Caco-2 (cell line): ENCODE measurements around the gene PALLD. TPM values are rescaled to one million over a fixed set of nuclear protein-coding genes. Genes with fewer than 3 reads are reported as not detected.

ENCODE experiments used
- BruUV-seq: library from RNA; stranded (reverse); fragments of 400-500 nt; replicated peaks from 2 replicates; lab custom pipeline; 2021; lab: Mats Ljungman, UMichigan
- CTCF ChIA-PET: fragments of 300-600 bp; sonication (Branson Sonifier 250); formaldehyde crosslinking; loops from one replicate; lab custom pipeline; 2022; ENCODE audit warnings: antibody characterized with exemption; lab: Charles Lee
- POLR2A ChIA-PET: fragments of 300-600 bp; sonication (Branson Sonifier 250); formaldehyde crosslinking; loops from one replicate; lab custom pipeline; 2022; ENCODE audit warnings: antibody characterized with exemption; lab: Charles Lee
- DNase-seq, 2 experiments: peaks; one replicate each; pipeline versions ENCODE4 v3.0.0 to v3.0.0-alpha.2; 2020 to 2022
- H3K27me3 ChIP-seq: replicated peaks from 2 replicates; pipeline ENCODE4 v1.6.0; 2011; ENCODE audit warnings: low read length; ENCODE audit not compliant: control insufficient read depth, insufficient read depth
- H3K36me3 ChIP-seq: 2 replicates; pipeline ENCODE4 v1.5.1; 2011; ENCODE audit warnings: low read length; ENCODE audit not compliant: control insufficient read depth, insufficient read depth
- H3K4me1 ChIP-seq: fragments of 250-450 bp; sonication (Bioruptor Pico); 2 replicates; pipeline ENCODE4 v1.5.1; 2020; ENCODE audit warnings: mild to moderate bottlenecking
- H3K4me3 ChIP-seq: 2 replicates; pipeline ENCODE4 v1.5.1; 2011; ENCODE audit warnings: low read depth, mild to moderate bottlenecking, control low read depth, low read length
- H3K9me3 ChIP-seq: fragments of 250-450 bp; sonication (Bioruptor Pico); 2 replicates; pipeline ENCODE4 v1.5.1; 2020; ENCODE audit warnings: mild to moderate bottlenecking, moderate library complexity
- H3K27ac Mint-ChIP-seq: one replicate; pipeline ENCODE4 v1.8.0; 2022; ENCODE audit warnings: mixed read lengths; ENCODE audit not compliant: unreplicated experiment
- H3K27me3 Mint-ChIP-seq: one replicate; pipeline ENCODE4 v1.8.0; 2022; ENCODE audit warnings: mixed read lengths; ENCODE audit not compliant: insufficient read depth, unreplicated experiment
- H3K36me3 Mint-ChIP-seq: one replicate; pipeline ENCODE4 v1.8.0; 2022; ENCODE audit warnings: mild to moderate bottlenecking, mixed read lengths; ENCODE audit not compliant: insufficient read depth, unreplicated experiment
- H3K4me1 Mint-ChIP-seq: one replicate; pipeline ENCODE4 v1.8.0; 2022; ENCODE audit warnings: low read depth, mixed read lengths; ENCODE audit not compliant: unreplicated experiment
- H3K4me3 Mint-ChIP-seq: one replicate; pipeline ENCODE4 v1.8.0; 2022; ENCODE audit warnings: mild to moderate bottlenecking, moderate library complexity, mixed read lengths; ENCODE audit not compliant: unreplicated experiment
- H3K9me3 Mint-ChIP-seq: one replicate; pipeline ENCODE4 v1.8.0; 2022; ENCODE audit warnings: mixed read lengths; ENCODE audit not compliant: unreplicated experiment
- intact Hi-C: fragments of 100-400 bp; cut with micrococcal nuclease; formaldehyde crosslinking; loops from one replicate; pipeline ENCODE4 v1.10.0; 2022; ENCODE audit not compliant: unreplicated experiment
- total RNA-seq: library from RNA; stranded (reverse); gene quantifications from 2 replicates; pipeline ENCODE4 v1.2.3, GENCODE V29; 2022
- TF ChIP-seq, protein P1 (sequence below), 2 experiments: fragments of 200-600 bp in 1 of 2; IDR thresholded peaks; 1 replicate in 1 of 2; 2 replicates in 1 of 2; pipeline versions ENCODE4 v1.5.1 to v1.8.0; 2011 to 2022; ENCODE audit warnings: antibody characterized with exemption in 1 of 2, control low read depth in 1 of 2, inconsistent platforms in 1 of 2, low read depth in 1 of 2, low read length in 1 of 2, mild to moderate bottlenecking in 1 of 2, moderate library complexity in 1 of 2; ENCODE audit not compliant: insufficient read depth in 1 of 2, severe bottlenecking in 1 of 2, unreplicated experiment in 1 of 2

PALLD gene
- total RNA-seq, 1 experiment from 2014 or later: 12.3 TPM

DNA sequence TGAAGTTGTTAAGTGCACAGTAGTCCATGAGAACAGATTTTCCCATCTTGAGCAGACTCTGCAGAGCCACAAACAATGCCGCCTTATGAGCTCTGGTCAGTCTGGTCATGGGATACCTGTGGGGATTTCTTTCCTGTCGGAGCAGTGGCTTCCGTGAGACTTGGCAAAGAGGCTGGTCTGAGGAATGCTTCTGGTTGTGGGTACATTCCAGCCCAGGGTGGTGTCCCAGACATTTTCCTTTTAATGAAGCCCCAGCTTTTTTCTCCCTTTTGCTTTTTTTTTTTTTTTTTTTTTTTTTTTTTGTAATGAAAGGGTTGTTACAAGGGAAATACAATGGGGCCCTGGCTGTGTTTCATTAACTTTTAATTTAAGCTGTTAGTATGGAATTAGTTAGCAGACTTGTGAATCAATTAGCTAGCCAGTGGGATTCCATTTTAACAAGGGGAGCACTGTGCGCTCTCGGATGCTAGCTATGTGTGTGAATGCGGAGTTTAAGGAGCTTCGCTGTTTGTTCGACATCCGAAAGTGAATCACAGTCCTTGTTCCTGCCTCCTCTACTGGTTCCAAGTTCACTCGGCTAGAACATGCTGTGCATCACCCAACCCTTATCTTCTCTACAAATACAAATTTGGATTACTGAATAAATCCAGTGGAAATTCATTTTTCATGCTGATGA lies 288.1 kb downstream of the PALLD start:
- Mint-ChIP-seq H3K9me3 (no peaks in the 10 kb centered on the region), H3K4me1 (no peaks in the 10 kb centered on the region), H3K27ac (no peak overlapping the region), H3K4me3 (no peak overlapping the region), H3K27me3 (no peaks in the 10 kb centered on the region), H3K36me3 (no peaks in the 10 kb centered on the region)
- no peaks in the 10 kb centered on the region for H3K9me3 ChIP-seq
- 0 out of 2 replicates have a peak, but pooled peaks cover 7% of the 10 kb centered on the region for H3K4me1 ChIP-seq
- ChIA-PET POLR2A (no interaction called here), CTCF (no interaction called here)
- no TSS peak for BruUV-seq
- intact Hi-C loops: no loop called here
- no peak overlapping the region for H3K4me3 ChIP-seq
- no peaks in the 10 kb centered on the region for H3K27me3 ChIP-seq
- TF ChIP-seq, protein P1, sequence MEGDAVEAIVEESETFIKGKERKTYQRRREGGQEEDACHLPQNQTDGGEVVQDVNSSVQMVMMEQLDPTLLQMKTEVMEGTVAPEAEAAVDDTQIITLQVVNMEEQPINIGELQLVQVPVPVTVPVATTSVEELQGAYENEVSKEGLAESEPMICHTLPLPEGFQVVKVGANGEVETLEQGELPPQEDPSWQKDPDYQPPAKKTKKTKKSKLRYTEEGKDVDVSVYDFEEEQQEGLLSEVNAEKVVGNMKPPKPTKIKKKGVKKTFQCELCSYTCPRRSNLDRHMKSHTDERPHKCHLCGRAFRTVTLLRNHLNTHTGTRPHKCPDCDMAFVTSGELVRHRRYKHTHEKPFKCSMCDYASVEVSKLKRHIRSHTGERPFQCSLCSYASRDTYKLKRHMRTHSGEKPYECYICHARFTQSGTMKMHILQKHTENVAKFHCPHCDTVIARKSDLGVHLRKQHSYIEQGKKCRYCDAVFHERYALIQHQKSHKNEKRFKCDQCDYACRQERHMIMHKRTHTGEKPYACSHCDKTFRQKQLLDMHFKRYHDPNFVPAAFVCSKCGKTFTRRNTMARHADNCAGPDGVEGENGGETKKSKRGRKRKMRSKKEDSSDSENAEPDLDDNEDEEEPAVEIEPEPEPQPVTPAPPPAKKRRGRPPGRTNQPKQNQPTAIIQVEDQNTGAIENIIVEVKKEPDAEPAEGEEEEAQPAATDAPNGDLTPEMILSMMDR (IDR thresholded peaks at IDR 0.05; ENCODE audit: insufficient read depth in 1 of 2, low read depth in 1 of 2, low read length in 1 of 2, severe bottlenecking in 1 of 2, unreplicated experiment in 1 of 2): no peak
- H3K36me3 ChIP-seq: no peaks in the 10 kb centered on the region
- DNase-seq: no peak

- no peaks in the 10 kb centered on the region for H3K9me3 Mint-ChIP-seq
- TF ChIP-seq, protein P1 (IDR thresholded peaks at IDR 0.05; ENCODE audit: insufficient read depth in 1 of 2, low read depth in 1 of 2, low read length in 1 of 2, severe bottlenecking in 1 of 2, unreplicated experiment in 1 of 2): no peak
- no peak overlapping the region for H3K4me3 Mint-ChIP-seq
- H3K27me3 Mint-ChIP-seq: no peaks in the 10 kb centered on the region
- Histone ChIP-seq H3K9me3 (no peaks in the 10 kb centered on the region), H3K36me3 (no peaks in the 10 kb centered on the region), H3K27me3 (no peaks in the 10 kb centered on the region), H3K4me3 (no peak overlapping the region), H3K4me1 (peaks cover 7% of the 10 kb centered on the region; the same call in 1 of the 2 replicates)
- H3K4me1 Mint-ChIP-seq: no peaks in the 10 kb centered on the region
- H3K36me3 Mint-ChIP-seq: no peaks in the 10 kb centered on the region
- H3K27ac Mint-ChIP-seq: no peak overlapping the region
- CTCF ChIA-PET: no interaction called here
- no peak for DNase-seq
- POLR2A ChIA-PET: no interaction called here
- intact Hi-C loops: no loop called here
- no TSS peak for BruUV-seq
Measured at GRCh38 chr4:168787334-168787733, 290.5 kb downstream of the PALLD start.

GRCh38 chr4:168787801-168788595 lies 291.1 kb downstream of the PALLD start:
- H3K4me1 Mint-ChIP-seq: no peaks in the 10 kb centered on the region
- Histone ChIP-seq H3K4me3 (no peak overlapping the region), H3K27me3 (no peaks in the 10 kb centered on the region), H3K36me3 (no peaks in the 10 kb centered on the region), H3K4me1 (peaks cover 7% of the 10 kb centered on the region; the same call in 1 of the 2 replicates), H3K9me3 (no peaks in the 10 kb centered on the region)
- no TSS peak for BruUV-seq
- intact Hi-C loops: no loop called here
- no peak overlapping the region for H3K27ac Mint-ChIP-seq
- no peak overlapping the region for H3K4me3 Mint-ChIP-seq
- no peaks in the 10 kb centered on the region for H3K27me3 Mint-ChIP-seq
- DNase-seq: no peak
- no peaks in the 10 kb centered on the region for H3K36me3 Mint-ChIP-seq
- H3K9me3 Mint-ChIP-seq: no peaks in the 10 kb centered on the region
- CTCF ChIA-PET: no interaction called here
- POLR2A ChIA-PET: no interaction called here
- TF ChIP-seq, protein P1 (IDR thresholded peaks at IDR 0.05; ENCODE audit: insufficient read depth in 1 of 2, low read depth in 1 of 2, low read length in 1 of 2, severe bottlenecking in 1 of 2, unreplicated experiment in 1 of 2): no peak
